Stimulated activated CD4-positive, alpha-beta T cell treated with anti-CD3 and anti-CD28 coated beads, TNF-alpha, amount 100 ng/mL, for 4 hours (primary cell): ENCODE data around the gene CDYL.

Source experiments
- DNase-seq, 3 experiments: peaks; one replicate each; pipeline ENCODE4 v3.0.0-alpha.2; 2020; ENCODE audit warnings: low read depth in 3 of 3

Gene CDYL

DNA sequence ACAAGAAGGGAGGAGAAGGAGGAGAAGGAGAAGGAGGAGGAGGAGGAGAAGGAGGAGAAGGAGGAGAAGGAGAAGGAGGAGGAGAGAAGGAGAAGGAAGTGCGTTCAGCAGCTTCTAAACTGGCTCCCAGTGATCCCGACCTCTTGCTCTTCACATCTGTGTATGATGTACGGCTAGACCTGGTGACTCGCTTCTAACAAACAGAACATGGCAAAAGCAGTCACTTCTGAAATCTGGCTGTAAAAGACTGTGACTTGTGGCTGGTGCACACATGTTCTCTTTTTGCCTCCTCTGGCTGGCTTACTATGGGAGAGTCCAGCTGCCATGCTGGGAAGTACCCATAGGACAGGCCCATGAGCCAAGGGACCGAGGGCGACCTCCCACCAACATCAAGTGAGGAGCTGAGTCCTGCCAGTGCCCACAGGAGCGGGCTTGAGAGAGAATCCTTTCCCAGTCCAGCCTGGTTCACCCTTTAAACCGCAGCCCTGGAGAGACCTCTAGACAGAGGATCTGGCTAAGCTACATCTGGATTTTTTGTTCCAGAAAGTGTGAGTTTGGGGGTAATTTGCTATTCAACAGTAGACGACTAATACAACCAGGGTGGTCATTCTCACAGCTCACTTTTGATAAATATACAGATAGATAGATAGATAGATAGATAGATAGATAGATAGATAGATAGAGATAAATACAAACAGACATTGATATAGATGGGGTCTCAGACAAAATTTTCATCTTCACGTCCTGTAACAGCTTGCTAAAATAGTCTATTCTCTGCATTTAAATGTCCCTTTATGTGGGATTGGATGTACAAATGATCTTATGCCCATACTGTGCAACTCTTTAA is 185.3 kb downstream of the CDYL start:
- no peak for DNase-seq

DNA sequence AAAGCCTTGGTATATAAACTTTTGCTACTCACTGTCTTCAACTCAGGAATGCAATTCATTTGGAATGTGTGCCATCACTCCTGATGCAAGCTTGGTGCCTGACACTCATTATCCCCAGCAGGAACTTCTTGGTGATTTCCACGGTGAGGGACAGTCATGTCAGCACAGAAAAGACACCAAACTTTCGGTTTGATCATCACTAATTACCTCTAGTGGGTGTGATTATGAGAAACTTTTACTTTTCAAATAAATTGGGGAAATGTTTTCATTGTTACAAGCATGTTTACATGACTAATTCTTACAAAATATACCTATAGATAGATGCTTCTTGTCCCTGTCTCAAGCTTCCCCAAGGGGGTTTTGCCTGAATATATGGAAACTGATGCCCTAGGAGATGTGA is 186.7 kb downstream of the CDYL start:
- no peak for DNase-seq

DNA sequence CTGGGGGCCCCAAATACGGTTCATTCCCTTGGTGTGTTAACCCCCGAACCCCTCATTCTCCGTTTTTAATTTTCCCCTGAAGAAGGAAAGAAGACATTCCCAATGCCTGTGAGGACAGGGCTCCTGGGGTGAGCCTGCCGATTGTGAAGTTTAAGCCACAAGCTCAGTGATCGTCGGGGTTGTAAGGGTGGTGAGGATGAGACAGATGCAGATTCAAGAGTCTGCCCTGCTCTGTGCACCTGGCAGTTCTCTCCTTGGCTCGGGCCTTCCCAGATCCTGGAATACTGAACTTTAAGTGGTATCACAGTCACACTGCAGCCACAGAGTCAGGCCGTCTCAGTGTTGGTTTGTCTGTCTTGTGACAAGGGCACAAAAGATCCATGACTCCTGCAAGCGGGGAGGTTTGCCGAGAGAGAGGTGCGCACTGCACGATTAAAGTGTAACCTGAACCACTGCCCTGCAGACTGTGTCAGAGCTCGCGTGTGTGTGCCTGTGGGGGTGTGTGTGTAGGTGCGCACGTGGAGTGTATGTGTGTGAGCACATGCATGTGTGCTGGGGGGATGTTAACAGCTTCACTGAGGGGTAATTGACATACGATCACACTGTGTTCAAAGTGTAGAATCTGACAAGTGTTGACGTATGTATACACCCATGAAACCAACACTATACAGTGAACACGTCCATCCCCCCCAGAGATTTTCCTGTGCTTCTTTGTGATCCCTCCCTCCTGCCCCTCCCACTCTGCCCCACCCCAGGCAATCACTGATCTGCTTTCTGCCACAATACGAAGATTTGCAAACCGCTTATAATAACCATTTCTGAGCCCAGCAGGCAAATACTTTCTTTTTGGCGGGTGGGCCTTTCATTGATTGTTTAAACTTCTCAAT is 188.7 kb downstream of the CDYL start:
- DNase-seq, result no peak

DNA sequence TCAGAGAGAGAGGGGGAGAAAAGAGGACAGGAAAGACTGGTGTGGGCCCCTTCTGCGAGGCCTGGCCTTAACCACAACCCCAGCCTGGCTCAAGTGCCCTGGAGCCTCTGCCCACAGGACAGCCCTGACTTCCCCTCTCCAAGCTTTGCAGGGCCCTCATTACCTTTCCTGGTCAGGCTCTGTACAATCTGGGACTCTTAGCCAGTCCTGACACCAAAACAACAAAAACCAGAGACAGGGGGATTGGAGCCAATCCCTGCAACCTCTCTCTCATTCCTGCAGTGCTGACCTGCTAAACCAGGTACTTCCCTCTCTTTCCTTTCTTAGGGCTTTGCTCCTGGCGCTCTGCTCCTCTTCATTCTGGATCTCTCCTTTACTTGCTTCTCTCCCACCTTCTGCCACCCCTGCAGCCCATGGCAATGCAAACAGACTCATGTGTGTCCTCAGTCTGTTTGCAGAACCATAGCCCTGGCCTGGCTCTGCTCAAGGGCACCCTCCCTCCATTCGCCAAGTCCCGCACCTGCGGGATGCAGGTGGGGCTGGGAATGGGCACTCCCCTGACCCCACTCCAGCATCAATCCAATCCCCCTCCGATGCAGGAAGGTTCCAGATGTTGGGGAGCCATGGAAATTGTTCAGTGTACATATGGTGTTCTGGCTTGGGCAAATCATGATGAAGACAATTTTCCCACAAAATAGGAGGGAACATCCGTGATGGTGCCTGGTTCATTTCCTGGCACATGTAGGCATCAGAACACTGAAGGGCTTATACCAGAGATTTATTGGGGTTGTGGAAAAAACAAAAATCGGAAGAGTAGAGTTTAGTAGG is 189.6 kb downstream of the CDYL start:
- no peak for DNase-seq

DNA sequence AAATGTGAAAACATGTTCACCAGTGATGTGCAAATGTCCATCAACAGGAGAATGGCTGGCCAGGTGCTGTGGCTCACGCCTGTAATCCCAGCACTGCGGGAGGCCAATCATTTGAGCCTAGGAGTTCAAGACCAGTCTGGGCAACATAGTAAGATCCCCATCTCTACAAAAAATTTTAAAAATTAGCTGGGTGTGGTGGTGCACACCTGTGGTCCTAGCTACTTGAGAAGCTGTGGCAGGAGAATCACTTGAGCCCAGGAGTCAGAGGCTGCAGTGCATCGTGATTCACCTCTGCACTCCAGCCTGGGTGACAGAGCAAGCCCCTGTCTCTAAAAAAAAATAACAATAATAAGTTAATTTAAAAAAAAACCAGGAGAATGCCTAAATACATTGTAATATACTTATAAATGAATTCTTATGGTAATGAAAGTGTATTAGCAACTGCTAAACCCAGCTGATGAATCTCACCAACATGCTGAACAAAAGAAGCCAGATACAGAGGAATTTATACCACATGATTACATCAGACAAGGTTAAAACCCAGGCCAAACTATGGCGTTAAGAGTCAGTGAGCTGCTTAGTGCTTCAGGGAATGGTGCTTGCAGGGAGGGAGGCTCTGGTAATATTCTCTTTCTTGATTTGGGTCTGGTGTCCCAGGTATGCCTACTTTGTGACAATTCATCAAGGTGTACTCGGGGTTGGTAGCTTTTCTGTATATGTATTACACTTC is 191.3 kb downstream of the CDYL start:
- DNase-seq, result no peak

DNA sequence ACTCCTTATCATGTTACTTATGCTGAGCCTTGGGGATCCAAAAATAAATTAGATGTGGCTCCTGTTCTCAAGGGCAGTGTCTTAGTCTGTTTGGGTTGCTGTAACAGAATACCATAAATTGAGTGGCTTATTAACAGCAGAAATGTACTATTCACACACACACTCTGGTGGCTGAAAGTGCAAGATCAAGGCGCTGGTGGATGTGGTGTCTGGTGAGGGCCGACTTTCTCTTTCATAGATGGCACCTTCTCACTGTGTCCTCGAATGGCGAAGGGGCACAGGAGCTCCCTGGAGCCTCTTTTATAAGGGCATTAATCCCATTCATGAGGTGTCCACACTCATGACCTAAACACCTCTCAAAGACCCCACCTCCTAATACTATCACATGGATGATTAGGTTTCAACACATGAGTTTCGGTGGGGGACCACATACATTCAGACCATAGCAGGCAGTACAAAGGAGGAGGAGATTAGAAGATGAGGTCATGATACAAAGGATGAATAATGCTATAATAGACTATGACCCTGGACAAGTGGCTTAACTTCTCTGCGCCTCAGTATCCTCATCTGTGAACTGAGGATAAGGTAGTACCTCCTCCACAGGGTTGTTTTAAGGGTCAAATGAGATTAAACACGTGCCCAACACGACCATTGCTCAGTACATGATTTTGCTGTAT is 193.5 kb downstream of the CDYL start:
- no peak for DNase-seq

DNA sequence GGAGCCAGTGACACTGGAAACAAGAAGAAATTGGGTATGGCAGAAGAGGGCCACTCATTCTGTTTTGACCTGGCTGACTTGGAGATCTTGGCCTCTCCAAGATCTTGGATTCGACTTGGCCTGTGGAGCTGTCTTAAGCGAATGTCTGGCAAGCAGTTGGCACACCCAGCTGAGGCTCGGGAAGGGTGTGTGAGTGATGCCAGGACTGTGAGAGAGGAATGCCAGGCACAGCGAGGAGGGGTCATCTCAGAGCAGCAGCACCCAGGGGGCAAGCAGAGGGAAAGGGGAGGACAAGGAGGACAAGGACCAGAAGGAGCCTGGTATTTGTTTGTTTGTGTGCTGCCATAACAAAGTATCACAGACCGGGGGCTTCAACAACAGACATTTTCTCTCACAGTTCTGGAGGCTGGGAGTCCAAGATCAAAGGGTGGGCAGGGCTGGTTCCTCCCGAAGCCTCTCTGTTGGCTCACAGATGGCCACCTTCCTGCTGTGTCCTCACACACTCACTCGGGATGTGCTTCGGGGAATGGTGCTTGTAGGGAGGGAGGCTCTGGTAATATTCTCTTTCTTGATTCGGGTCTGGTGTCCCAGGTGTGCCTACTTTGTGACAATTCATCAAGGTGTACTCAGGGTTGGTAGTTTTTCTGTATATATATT is 194.7 kb downstream of the CDYL start:
- no peak for DNase-seq

DNA sequence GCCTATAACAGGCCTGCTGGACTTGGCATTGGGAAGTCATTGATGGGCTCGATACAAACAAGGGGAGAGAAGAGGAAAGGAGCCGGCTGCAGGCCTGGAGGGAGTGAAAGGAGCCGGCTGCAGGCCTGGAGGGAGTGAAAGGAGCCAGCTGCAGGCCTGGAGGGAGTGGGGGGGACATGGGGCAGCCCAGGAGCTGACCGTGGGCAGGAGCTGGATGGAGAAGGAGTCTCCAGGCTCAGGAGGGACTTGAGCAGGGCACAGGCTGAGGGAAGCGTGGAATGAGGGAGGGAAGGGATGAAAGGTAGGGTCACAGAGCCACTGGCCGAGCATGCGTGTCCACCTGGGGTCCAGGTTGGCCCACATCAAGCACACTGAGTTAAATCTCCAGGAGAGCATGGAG is 195.6 kb downstream of the CDYL start:
- no peak for DNase-seq

DNA sequence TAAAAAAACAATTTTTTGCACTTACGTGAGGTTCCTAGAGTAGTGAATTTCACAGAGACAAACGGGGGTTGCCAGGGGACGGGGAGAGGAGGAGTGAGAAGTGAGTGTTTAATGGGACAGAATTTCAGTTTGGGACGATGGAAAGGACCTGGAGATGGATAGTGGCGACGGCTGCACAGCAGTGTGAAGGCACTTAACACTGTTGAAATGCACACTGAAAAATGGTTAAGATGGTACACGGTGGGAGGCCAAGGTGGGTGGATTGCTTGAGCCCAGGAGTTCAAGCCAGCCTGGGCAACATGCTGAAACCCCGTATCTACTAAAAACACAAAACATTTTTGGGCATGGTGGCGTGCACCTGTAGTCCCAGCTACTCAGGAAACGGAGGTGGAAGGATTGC is 196.2 kb downstream of the CDYL start:
- DNase-seq, result no peak

DNA sequence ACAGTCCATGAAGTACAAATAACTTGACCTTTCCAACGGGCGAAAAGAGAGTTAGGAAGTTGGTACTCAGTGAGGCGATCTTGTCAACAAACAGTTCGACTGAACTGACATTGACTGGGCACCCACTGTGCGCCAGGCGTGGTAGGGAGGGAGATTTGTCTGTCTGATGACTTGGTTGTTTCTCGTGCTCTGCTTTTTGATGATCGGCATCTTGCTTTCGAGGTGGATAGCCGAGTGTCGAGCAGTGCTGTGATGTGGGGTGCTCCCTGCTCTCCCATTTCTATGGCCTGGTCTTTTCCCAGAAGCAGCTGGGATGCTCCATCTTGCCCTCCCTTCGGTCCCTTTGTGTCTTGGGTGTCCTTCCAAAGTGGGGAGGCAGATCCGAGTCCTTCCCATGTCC is 197.2 kb downstream of the CDYL start:
- no peak for DNase-seq

DNA sequence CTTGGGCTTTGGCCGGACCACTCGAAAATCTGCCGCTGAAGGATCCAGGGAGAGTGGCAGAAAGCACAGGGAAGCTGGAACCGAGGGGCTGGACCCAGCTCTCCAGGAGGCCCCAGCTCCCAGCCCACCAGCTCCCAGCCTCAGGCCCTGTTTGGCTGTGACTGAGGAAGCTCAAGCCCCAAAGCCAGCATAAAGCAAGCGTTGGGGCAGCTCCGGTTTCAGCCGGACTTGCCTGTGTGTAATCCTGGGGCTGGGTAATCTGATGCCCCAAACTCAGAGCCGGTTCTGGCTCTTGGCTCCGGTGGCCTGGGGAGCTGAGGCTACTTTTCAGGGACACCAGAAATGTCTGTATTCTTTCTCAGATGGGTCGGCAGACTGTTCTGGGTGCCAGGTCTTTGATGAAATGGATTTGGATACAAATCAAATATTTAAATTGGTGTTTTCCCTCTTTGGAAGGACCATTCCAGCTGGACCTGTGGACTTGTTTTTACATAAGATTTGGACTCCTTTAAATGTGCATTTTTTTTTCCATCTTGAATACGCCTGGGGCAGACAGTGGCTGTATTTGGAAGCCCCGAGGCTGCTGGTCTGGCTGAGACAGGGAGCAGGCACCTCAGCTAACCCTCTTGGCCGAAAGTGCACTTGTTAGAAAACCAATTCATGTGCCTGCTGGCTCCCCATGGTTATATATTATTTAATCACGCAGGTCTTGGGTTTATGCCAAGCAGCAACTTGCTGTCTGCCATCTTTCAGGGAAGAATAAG is 198.0 kb downstream of the CDYL start:
- DNase-seq, result no peak

DNA sequence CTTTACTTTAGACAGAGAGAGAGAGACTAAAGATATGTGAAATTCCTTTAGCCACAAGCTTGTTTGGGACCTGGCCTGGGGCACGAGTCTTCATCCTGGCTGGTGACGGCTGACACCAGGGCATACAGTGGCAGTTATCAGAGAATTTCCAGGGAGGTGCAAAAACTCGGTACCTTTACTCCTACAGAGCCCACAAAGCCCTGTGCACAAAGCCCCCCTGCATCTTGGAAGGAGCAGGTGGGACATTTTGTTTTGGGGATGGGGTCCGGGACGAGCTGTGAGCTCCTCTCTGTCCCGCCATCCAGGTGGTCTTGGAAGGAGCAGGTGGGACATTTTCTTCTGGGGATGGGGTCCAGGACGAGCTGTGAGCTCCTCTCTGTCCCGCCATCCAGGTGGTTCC is 198.8 kb downstream of the CDYL start:
- DNase-seq, result no peak

DNA sequence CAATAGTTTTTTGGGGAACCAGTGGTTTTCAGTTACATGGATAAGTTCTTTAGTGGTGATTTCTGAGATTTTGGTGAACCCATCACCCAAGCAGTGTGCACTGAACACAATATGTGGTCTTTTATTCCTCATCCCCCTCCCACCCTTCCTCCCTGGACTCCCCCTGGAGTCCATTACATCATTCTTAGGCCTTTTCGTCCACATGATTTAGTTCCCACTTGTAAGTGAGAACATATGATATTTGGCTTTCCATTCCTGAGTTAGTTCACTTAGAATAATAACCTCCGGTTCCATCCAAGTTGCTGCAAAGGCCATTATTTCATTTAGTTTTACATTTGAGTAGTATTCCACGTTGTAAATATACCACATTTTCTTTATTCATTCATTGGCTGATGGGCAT is 199.3 kb downstream of the CDYL start:
- DNase-seq, result no peak

DNA sequence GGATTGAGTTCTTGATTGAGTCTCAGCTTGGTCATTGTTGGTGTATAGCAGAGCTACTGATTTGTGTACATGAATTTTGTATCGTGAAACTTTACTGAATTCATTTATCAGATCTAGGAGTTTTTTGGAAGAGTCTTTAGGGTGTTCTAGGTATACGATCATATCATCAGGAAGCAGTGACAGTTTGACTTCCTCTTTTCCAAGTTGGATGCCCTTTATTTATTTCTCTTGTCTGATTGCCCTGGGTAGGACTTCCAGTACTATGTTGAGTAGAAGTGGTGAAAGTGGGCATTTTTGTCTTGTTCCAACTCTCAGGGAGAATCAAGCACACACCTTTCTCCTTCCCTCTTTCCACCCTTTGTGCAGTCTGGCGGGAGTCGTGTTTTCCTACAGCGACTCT is 201.3 kb downstream of the CDYL start:
- DNase-seq, result no peak

DNA sequence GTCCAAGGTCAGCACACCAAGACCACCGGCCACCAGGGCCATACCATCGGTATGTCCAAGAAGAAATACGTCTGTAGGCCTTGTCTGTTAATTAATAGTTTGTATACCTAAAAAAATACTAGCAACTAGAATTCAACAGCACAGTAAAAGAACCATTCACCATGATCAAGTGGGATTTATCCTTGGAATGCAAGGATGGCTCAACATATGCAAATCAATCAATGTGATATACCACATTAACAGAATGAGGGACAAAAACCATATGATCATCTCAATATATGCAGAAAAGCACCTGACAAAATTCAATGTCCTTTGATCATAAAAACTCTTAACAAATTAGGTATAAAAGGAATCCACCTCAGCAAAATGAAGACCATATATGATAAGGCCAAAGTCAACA is 203.2 kb downstream of the CDYL start:
- DNase-seq, result no peak

DNA sequence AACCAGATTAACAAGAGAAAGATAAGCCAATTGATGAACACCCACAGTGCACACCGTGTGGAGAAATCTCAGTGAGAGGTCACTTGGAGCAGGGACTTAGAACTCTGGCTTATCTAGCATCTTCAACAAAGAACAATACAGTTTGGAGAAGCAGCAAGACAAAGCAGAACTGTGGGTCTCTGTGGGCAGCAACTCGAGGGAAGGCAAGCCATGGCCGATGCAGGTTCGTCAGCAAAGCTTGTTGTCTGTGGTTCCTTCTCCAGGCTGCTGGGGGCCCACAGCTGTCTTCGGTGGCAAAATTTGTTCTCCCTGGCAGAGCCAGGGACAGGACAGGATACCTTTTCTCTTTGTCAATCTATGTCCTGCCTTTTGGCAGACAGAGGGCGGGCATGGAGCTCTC is 205.6 kb downstream of the CDYL start:
- DNase-seq, result no peak

DNA sequence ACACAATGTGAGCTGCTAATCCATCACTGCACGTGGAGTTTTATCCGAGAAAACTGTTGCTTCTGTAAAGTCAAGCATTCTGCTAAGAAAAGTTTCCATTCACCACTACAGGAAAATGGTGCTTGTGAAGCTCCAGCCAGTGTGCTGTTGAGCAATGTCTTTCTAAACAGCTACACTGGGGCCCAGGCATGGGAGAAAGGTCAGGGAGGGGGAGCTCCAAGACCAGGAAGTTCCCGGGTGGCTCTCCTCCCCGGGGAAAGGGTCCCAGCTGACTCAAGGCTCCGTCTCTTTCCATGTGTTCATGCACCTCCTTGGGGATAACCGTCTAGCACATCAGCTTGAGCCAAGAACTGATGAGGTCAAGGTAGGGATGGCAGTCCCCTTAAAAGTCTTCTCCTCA is 207.1 kb downstream of the CDYL start:
- DNase-seq, result no peak

DNA sequence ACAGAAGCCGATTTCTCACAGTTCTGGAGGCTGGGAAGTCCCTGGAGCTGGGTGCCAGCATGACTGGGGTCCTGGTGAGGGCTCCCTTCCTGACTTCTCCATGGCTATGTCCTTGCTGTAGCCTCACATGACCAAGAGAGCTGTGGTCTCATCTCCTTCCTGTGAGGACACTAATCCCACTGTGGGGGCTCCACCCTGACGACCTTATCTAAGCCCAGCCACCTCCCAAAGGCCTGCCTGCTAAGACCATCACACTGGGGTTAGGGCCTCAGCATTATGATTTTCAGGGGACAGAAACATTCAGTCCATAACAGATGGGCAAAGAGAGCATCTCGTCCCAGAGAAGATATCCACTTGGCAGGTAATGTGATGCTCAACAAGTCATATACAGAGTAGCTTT is 210.8 kb downstream of the CDYL start:
- DNase-seq, result no peak

DNA sequence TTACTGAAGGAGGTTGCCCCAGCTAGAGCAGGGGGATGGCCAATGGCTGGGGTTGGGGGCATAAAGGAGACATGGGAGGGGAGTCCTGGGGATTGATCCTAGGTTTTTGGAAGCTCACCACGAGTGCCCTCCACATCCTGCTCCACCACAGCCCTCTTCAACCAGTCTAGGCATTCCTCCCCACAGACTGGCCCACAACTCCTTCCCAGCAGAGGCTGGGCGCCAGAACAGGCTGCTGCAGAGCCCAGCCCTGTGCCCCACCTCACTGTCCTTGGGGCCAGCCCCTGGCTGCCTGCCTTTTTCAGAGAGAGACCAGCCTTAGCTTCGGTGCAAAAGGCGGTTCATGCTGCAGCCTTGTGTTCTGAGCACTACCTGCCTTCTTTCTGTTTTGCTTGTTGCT is 211.2 kb downstream of the CDYL start:
- no peak for DNase-seq

DNA sequence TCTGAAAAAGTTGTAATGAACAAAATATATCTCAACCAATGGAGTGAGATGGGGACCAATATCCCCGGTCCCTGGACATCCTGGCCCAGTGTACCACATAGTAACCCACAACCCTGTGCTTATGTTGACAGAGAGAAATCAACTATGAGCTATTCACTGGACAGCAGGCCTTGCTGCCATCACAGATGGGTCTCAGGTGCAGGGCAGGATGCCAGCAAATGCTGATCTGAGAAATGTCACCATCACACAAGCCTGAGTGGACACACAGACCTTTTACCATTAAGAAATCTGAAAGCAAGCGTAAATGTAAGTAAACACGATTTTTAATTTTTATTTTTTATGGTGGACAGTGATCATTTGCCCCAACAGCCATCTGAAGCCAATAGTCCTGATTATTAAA is 218.5 kb downstream of the CDYL start:
- DNase-seq, result no peak
